Body of pancreas (tissue), 4 donors: ENCODE data around the gene SLX4IP.

ENCODE experiments used
- CTCF ChIP-seq, 7 experiments: fragments of 450-650 bp in 4 of 7; fragments of 200-600 bp in 3 of 7; sonication (generic) in 3 of 7; IDR thresholded peaks; one replicate each; pipeline ENCODE4 v1.5.1; 2016 to 2019; ENCODE audit warnings: antibody characterized with exemption in 7 of 7
- POLR2A ChIP-seq, 3 donors: fragments of 450-650 bp; IDR thresholded peaks; one replicate each; pipeline ENCODE4 v1.6.1; 2016; ENCODE audit warnings: antibody characterized with exemption in 3 of 3, mild to moderate bottlenecking in 2 of 3

GRCh38 chr20:10505827-10506226, 70.7 kb downstream of the SLX4IP start:
- no peak for TF ChIP-seq POLR2A (IDR thresholded peaks at IDR 0.05)
- no peak for TF ChIP-seq CTCF (IDR thresholded peaks at IDR 0.05)
